Activated naive CD4-positive, alpha-beta T cell treated with anti-CD3 and anti-CD28 coated beads, Interleukin-2, amount 10 ng/mL, durations not matched to agents 7 days and 5 days (primary cell): ENCODE results near the gene SEMA5B.
A peak's percentile ranks its signal among the peaks of the same experiment; 100 is the strongest.

ENCODE experiments used
- CTCF ChIA-PET: fragments of 350-600 bp; sonication (Branson Sonifier 250); formaldehyde crosslinking; loops from one replicate; lab custom pipeline; 2021; ENCODE audit warnings: antibody characterized with exemption; lab: Charles Lee
- DNase-seq: peaks from one replicate; pipeline ENCODE4 v3.0.0-alpha.2; 2020
- H3K27ac Mint-ChIP-seq: one replicate; pipeline ENCODE4 v1.8.0; 2021; ENCODE audit warnings: mild to moderate bottlenecking, moderate library complexity, mixed read lengths
- H3K27me3 Mint-ChIP-seq: one replicate; pipeline ENCODE4 v1.8.0; 2021; ENCODE audit warnings: mild to moderate bottlenecking, mixed read lengths
- H3K36me3 Mint-ChIP-seq: one replicate; pipeline ENCODE4 v1.8.0; 2021; ENCODE audit warnings: mixed read lengths
- H3K4me1 Mint-ChIP-seq: one replicate; pipeline ENCODE4 v1.8.0; 2021; ENCODE audit warnings: mixed read lengths
- H3K4me3 Mint-ChIP-seq: one replicate; pipeline ENCODE4 v1.8.0; 2021; ENCODE audit warnings: mild to moderate bottlenecking, moderate library complexity, mixed read lengths
- H3K9me3 Mint-ChIP-seq: one replicate; pipeline ENCODE4 v1.8.0; 2021; ENCODE audit warnings: mixed read lengths

The SEMA5B gene

DNA sequence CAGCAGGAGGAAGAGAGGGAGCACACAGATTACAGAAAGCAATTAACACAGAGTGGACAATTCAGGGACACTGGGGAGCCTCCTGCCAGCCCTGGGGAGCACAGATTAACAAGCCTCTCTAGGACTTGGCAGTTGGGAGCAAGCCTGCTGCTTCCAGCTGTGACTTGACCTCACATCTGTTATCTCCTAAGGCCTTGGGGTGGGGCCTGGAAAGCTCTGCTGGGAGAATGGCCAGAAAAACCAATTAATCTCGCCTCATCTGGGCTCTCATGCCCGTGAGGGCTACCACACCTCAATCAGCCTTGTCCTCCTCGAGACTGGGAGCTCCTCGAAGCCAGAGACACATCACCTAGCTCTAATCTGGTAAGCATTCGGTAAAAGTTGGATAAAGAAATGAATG, 39.1 kb downstream of the SEMA5B start:
- H3K36me3 Mint-ChIP-seq, result no peaks in the 10 kb centered on the region
- CTCF ChIA-PET, result interaction anchor here (3.5 kb wide), 1 partner anchor 46 kb away, joined by 8 read pairs; no protein-coding TSS in a partner anchor
- H3K9me3 Mint-ChIP-seq, result no peaks in the 10 kb centered on the region
- H3K4me3 Mint-ChIP-seq, result no peak overlapping the region
- no peak overlapping the region for H3K27ac Mint-ChIP-seq
- H3K27me3 Mint-ChIP-seq, result peaks cover 88% of the 10 kb centered on the region
- H3K4me1 Mint-ChIP-seq, result no peaks in the 10 kb centered on the region
- DNase-seq, result no peak

DNA sequence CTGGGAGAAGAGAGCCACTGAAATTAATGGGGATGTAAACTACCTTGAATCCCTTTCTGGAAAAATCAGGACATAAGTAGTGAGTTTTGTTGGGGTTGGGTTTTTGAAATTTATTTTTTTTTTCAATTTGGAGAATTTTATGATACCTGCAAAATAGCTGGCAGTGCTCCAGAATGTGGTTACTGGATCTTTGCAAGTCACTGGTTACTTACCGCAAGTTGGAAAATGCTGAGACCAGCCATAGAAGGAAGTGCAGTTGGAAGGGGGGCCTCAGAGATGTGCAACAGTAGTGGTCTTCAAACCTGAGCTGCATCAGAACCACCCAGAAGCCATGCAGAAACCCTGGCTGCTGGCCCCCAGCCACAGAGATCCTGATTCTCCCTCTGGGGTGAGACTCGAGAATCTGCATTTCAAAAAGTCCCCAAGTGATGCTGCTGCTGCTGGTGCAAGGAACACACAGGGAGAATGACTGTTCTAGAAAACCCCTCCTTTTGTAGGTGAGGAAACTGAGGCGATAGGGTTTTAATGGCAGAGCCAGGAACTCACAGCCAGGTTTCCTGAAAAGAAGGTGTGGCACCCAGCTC, 39.7 kb downstream of the SEMA5B start:
- Mint-ChIP-seq H3K27me3 (peaks cover 86% of the 10 kb centered on the region), H3K4me1 (no peaks in the 10 kb centered on the region), H3K9me3 (no peaks in the 10 kb centered on the region), H3K4me3 (no peak overlapping the region), H3K27ac (no peak overlapping the region), H3K36me3 (no peaks in the 10 kb centered on the region)
- DNase-seq, result no peak
- CTCF ChIA-PET, result interaction anchor here (0.7 to 3.5 kb wide), 2 partner anchors 45 to 247 kb away, joined by 3 to 8 read pairs; no protein-coding TSS in a partner anchor

DNA sequence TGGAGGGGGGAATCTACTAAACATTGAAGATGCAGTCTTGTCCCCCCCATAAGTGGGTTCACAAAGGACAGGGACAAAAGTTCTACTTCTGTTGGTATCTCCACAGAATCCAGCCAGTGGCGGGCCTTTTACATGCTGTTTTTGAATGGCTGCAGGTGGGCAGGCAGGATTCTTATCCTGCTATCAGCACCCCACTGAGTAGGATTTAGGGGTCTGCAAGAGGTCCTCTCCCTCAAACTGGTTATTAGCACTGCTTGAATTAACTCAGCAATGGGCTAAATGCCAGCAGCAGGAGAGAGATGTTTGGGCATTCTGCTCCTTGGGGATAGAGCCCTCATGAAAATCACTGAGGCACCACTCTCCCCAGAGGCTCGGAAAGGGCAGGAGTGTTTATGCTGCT, 40.3 kb downstream of the SEMA5B start:
- no peak overlapping the region for H3K27ac Mint-ChIP-seq
- no peak for DNase-seq
- no peaks in the 10 kb centered on the region for H3K4me1 Mint-ChIP-seq
- CTCF ChIA-PET, result no interaction called here
- H3K9me3 Mint-ChIP-seq, result no peaks in the 10 kb centered on the region
- H3K4me3 Mint-ChIP-seq, result no peak overlapping the region
- H3K27me3 Mint-ChIP-seq, result peaks cover 83% of the 10 kb centered on the region
- no peaks in the 10 kb centered on the region for H3K36me3 Mint-ChIP-seq

DNA sequence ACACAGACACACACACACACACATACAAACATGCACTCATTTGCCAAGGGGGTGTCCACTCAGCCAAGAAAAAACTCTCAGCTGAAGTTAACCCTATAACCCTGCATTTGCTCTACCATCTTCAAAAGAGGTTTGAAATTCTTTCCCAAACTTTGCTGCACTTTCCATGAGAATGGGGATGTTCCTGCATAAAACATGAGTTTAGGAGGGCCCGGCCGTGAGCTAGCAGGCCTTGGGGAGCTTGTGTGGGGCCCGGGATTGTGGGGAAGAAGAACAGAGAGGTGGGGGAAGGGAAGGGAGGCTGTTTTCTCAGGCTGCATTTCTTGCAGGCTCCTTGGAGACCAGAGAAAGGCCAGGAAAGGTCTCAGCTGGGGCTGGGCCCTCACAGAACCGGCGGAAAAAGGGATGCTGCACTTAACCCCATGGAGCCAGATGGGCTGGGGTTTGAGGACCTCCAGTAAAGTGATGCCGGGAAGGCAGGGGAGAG, 40.8 kb downstream of the SEMA5B start:
- DNase-seq, result no peak
- Mint-ChIP-seq H3K36me3 (no peaks in the 10 kb centered on the region), H3K27me3 (peaks cover 79% of the 10 kb centered on the region), H3K4me3 (no peak overlapping the region), H3K9me3 (no peaks in the 10 kb centered on the region), H3K4me1 (no peaks in the 10 kb centered on the region), H3K27ac (no peak overlapping the region)
- CTCF ChIA-PET, result no interaction called here

DNA sequence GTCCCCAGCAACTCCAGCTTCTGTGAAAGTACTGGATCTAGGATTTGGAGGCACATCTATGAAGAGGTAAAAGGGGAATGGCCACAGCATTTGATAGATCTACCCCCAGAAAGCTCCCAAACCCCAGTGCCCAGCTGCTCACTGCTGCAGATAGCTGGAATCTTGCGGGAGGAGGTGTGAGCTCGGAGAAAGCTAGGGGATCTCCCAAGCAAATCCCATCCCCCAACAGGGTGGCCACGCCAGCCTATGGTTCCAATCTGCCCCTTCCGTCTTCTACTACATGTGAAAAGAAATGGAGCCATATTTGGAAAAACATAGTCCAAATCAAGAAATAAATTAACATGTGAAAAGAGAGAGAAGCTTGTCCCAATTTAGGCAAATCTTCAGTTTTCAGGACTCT, 42.0 kb downstream of the SEMA5B start:
- Mint-ChIP-seq H3K27ac (no peak overlapping the region), H3K27me3 (peaks cover 74% of the 10 kb centered on the region), H3K9me3 (no peaks in the 10 kb centered on the region), H3K36me3 (no peaks in the 10 kb centered on the region), H3K4me3 (no peak overlapping the region), H3K4me1 (no peaks in the 10 kb centered on the region)
- no peak for DNase-seq
- CTCF ChIA-PET, result interaction anchor here (0.6 kb wide), 2 partner anchors 596 to 923 kb away, joined by 3 read pairs; no protein-coding TSS in a partner anchor

DNA sequence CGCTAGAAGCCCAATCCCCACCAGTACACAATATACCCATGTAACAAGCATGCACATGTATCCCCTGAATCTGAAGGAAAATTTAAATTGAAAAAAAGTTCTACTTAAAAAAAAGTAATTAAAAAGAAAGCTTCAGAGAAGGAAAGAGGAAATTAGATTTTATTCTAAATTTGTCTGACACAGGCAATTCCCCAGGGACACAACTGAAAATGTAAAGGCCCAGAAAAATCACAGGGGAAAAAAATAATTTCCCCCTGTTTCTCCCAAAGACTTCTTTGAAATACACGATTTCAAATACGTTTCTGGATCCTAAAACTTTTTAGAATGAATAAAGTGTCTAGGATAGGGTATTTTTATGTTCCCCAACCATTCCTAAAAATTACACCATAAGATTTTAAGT, 42.9 kb downstream of the SEMA5B start:
- Mint-ChIP-seq H3K4me3 (no peak overlapping the region), H3K27ac (no peak overlapping the region), H3K9me3 (no peaks in the 10 kb centered on the region), H3K4me1 (no peaks in the 10 kb centered on the region), H3K36me3 (no peaks in the 10 kb centered on the region), H3K27me3 (peaks cover 65% of the 10 kb centered on the region)
- DNase-seq, result no peak
- CTCF ChIA-PET, result no interaction called here

DNA sequence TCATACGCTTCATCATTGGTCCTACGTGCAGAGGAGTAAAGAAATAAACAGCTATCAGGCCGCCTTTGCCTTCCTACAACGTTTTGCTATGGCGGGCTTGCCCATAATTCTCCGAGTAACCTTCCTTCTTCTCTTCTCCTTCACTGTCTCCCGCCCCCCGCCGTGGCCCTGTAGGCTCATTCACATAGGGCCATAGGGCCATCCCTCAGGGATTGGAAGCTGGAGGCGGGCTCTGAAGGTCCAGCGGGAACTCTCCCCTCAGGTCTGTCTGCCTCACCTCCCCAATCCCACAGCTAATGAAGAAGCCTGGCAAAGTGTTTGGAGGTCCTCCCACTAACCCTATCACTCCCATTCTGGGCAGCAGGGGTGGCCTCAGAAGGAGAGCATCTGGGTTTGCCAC, 43.6 kb downstream of the SEMA5B start:
- CTCF ChIA-PET, result no interaction called here
- Mint-ChIP-seq H3K27ac (no peak overlapping the region), H3K36me3 (no peaks in the 10 kb centered on the region), H3K9me3 (no peaks in the 10 kb centered on the region), H3K4me3 (no peak overlapping the region), H3K27me3 (peaks cover 59% of the 10 kb centered on the region), H3K4me1 (peaks cover under 1% of the 10 kb centered on the region)
- no peak for DNase-seq

DNA sequence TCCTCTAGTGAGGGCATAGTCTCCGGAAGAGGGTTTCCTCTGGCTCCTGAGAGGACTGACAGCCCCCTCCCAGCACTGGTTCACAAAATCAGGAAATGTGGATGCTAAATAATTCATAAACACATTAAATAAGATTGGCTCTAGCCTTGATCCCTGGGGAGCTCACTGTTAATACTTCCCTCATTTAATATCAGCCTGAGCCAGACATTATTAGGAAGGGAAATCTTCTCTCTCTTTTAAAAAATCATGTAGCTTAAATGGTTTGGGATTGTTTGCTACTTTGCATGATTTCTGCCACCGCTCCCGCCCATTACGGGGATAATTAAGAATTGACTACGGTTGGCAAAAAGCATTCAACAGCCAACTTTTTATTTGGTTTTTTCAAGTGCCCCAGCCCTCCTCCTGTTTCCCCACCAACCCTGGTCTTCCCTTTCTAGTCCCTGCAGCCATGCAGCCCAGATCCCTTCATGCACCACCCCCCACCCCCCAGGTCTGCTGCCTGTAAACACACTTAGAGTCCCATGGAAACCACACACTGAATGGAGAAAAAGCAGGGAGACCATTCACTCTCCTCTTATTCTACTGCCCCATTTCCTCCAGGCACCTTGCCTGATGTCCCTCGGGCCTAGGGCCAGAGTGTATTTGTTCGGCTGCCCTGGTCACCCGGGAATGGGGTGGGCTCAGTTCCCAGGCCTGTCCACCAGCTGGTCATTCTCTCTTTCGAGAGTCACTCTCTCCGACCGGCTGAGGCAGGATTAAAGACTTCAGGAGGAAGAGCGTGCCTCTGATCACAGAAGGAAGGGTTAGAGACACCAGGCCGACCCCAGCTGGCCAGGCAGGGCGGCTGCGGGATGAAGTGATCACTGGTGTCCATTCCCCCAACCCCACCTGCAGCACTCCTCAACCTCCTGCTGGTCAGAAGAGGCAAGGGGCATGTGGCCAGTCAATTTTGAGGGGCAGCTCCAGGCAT, 45.1 kb downstream of the SEMA5B start:
- Mint-ChIP-seq H3K4me3 (no peak overlapping the region), H3K36me3 (no peaks in the 10 kb centered on the region), H3K27ac (no peak overlapping the region), H3K9me3 (no peaks in the 10 kb centered on the region), H3K4me1 (peaks cover 5% of the 10 kb centered on the region), H3K27me3 (peaks cover 57% of the 10 kb centered on the region)
- CTCF ChIA-PET, result no interaction called here
- no peak for DNase-seq

DNA sequence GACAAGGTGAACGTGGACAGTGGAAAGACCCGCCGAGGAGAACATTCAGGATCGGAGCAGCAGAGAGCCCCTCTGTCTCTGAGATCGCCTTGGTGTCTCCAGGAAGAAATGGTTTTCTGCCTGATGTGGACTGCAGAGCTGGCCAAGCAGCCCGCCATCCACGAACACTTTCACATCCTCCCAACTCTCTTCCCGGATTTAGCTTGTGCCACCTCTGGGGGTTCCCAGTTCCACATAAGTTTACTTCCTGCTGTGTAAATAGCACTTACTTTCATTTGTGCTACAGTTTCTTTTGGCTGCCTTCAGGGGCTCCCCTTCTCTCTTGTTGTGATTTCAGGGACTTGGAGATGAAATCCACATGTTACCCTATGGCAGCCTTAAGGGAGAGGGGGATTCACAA, 48.4 kb downstream of the SEMA5B start:
- Mint-ChIP-seq H3K4me1 (peaks cover 23% of the 10 kb centered on the region), H3K9me3 (no peaks in the 10 kb centered on the region), H3K4me3 (no peak overlapping the region), H3K27me3 (peaks cover 42% of the 10 kb centered on the region), H3K27ac (no peak overlapping the region), H3K36me3 (no peaks in the 10 kb centered on the region)
- DNase-seq, result no peak
- CTCF ChIA-PET, result no interaction called here

DNA sequence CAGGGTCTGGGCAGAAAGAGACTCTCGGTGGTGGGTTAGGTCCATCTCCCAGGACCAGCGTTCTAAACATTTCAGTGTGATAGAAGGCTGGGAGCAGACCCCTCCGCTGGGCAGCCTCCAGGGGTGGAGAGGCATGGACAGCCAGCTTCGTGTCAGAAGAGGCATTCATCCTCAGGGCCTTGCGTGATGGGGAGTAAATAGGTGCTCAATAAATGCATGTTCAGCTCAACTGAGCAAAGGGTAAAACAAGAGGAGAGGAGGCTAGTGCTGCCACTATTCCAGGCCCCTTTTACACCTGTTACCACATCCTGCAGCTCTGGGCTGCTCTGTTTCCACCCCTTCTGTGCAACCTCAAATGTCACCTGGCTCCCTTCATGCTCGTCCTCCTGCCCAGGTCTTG, 49.0 kb downstream of the SEMA5B start:
- H3K4me3 Mint-ChIP-seq, result no peak overlapping the region
- no peak overlapping the region for H3K27ac Mint-ChIP-seq
- peaks cover 42% of the 10 kb centered on the region for H3K27me3 Mint-ChIP-seq
- peaks cover 23% of the 10 kb centered on the region for H3K4me1 Mint-ChIP-seq
- DNase-seq, result no peak
- no peaks in the 10 kb centered on the region for H3K9me3 Mint-ChIP-seq
- no peaks in the 10 kb centered on the region for H3K36me3 Mint-ChIP-seq
- CTCF ChIA-PET, result no interaction called here

DNA sequence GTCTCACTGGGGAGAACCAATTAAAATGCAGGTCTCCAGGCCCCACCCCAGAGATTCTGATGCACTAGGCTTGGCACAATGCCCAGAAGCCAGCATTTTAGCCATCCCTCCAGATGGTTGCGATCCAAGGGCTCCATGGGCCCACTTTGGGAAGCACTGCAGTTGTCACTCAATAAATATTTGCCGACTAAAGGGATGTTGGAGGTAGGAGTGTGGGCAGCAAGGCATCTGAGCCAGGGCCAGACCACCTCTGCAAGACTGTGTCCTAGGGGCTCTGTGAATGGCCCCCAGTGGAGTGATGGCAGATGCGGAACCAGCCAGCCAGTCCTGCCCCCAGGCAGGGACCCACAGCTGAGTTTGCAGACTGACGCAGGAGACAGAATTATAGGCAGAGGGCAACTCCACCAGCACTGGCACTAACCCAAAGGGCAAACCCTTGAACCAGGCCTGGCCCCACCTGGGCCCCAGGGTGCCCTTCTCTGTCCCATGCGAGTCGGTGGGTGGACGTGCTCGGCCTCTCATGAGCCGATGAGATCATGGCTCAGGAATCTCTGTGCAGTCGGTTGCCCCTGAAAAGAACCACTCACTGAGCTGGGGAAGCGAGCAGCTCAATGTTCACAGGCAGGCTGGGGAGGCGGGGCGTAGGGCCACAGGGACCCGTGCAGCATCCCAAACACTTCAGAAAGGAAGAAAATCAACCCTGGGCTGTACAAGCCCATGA, 49.7 kb downstream of the SEMA5B start:
- Mint-ChIP-seq H3K27ac (no peak overlapping the region), H3K36me3 (no peaks in the 10 kb centered on the region), H3K27me3 (peaks cover 44% of the 10 kb centered on the region), H3K4me1 (peaks cover 23% of the 10 kb centered on the region), H3K9me3 (no peaks in the 10 kb centered on the region), H3K4me3 (no peak overlapping the region)
- CTCF ChIA-PET, result interaction anchor here (0.7 to 1.4 kb wide), 2 partner anchors 36 to 1010 kb away, joined by 3 to 5 read pairs; no protein-coding TSS in a partner anchor
- no peak for DNase-seq

DNA sequence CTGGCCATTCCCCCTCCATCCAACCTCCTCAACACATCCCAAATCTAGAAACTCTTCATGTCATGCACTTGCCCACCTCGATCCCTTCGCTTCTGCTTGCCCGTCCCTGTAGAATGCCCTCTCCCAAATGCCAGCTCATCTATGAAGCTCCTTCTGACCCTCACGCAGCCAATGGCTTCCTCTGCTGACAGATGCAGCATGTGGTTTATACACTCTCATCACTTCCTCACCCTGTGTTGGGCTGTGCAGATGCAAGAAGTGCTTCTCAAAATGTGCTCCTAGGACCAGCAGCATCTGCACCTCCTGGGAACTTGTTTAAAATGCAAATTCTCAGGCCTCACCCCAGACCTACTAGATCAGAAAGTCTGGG, 51.7 kb downstream of the SEMA5B start:
- H3K27ac Mint-ChIP-seq, result peak overlapping the region; percentile 5
- DNase-seq, result peak; percentile 31
- peak overlapping the region; percentile 9 for H3K4me3 Mint-ChIP-seq
- CTCF ChIA-PET, result interaction anchor here (0.9 to 1.1 kb wide), 2 partner anchors 33 to 52 kb away, joined by 3 to 5 read pairs; no protein-coding TSS in a partner anchor
- peaks cover 44% of the 10 kb centered on the region for H3K27me3 Mint-ChIP-seq
- no peaks in the 10 kb centered on the region for H3K9me3 Mint-ChIP-seq
- no peaks in the 10 kb centered on the region for H3K36me3 Mint-ChIP-seq
- H3K4me1 Mint-ChIP-seq, result peaks cover 23% of the 10 kb centered on the region

DNA sequence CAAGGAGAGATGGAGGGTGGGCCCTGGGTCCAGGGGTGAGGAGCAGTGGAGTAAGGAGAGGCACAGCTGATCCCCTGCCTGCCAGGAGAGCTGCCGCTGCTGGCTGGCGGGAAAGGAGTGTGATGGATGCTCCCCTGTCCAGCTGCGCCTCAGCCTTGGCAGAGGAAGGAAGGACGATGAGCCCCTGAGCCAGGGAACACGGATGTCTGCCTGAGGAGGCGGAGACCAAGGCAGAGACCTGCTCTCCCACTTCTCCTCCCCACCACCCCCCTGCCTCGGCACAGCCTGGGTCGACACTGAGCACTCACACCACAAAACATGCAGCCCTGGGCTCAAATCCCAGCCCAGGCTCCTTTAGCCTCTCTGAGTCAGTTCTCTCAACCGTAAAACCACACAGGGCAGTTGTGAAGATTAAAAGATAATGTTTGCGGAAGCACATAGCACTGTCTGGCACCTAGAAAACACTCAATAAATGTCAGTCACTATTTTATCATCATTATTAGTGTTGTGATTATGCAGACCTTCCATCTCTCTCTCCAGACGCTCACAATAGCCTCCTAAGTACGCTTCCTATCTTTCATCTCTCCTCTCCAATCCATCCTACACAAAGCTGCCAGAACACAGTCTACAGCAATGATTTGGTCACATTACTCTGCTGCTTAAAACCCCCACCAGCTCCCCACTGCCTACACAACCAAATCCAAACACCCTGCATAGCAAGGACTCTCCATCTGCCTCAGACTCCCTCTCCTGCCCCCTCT, 52.2 kb downstream of the SEMA5B start:
- Mint-ChIP-seq H3K4me3 (peak overlapping the region; percentile 9), H3K27ac (no peak overlapping the region), H3K36me3 (no peaks in the 10 kb centered on the region), H3K4me1 (peaks cover 23% of the 10 kb centered on the region), H3K27me3 (peaks cover 48% of the 10 kb centered on the region), H3K9me3 (no peaks in the 10 kb centered on the region)
- CTCF ChIA-PET, result interaction anchor here (0.9 to 1.1 kb wide), 2 partner anchors 32 to 53 kb away, joined by 3 to 5 read pairs; no protein-coding TSS in a partner anchor
- peak; percentile 24 for DNase-seq
